ENCODE measurements around the gene KCNAB2.

Gene KCNAB2
- long read RNA-seq, full-length matches to known transcripts, result 384 of 608 reads
- long read RNA-seq, partial matches to known transcripts, result 148 of 608 reads
- long read RNA-seq, other reads (novel, unspliced or antisense), result 76 of 608 reads

- Histone ChIP-seq H3K27ac (replicated peaks) (no peak within 1 kb of the TSS), H3K27me3 (ENCODE audit: insufficient read depth, poor library complexity, severe bottlenecking) (no peaks in the 10 kb centered on the region), H3K4me3 (replicated peaks; ENCODE audit: insufficient read depth, low read length) (no peak within 1 kb of the TSS)
- no peak; the same call in 1 of the 2 replicates for TF ChIP-seq POLR2AphosphoS5 (IDR thresholded peaks at IDR 0.05; ENCODE audit: low read depth)
- no peak for TF ChIP-seq SPI1 (IDR thresholded peaks at IDR 0.05; ENCODE audit: borderline replicate concordance, low read depth)
- TF ChIP-seq CTCF (IDR thresholded peaks at IDR 0.05; ENCODE audit: insufficient read depth, low read length), result no peak
- TF ChIP-seq GABPA (IDR thresholded peaks at IDR 0.05; ENCODE audit: low read depth), result no peak
- no peak for TF ChIP-seq REST (IDR thresholded peaks at IDR 0.05; ENCODE audit: insufficient replicate concordance, low read depth)
- no peak for DNase-seq (ENCODE audit: low read depth in 1 of 2, low spot score in 1 of 2)
These were observed at the start of gene KCNAB2 for GRCh38 chr1:6045561-6045960. KCNAB2 (plus strand) TSS chr1:6045888; CDS start chr1:6051537, 5,649 bp downstream.

- TF ChIP-seq SPI1 (IDR thresholded peaks at IDR 0.05; ENCODE audit: borderline replicate concordance, low read depth), result no peak
- TF ChIP-seq REST (IDR thresholded peaks at IDR 0.05; ENCODE audit: insufficient replicate concordance, low read depth), result no peak
- TF ChIP-seq CTCF (IDR thresholded peaks at IDR 0.05; ENCODE audit: insufficient read depth, low read length), result no peak
- TF ChIP-seq GABPA (IDR thresholded peaks at IDR 0.05; ENCODE audit: low read depth), result no peak
- TF ChIP-seq POLR2AphosphoS5 (IDR thresholded peaks at IDR 0.05; ENCODE audit: low read depth), result no peak
- Histone ChIP-seq H3K4me3 (replicated peaks; ENCODE audit: insufficient read depth, low read length) (no peak overlapping the region), H3K27ac (replicated peaks) (no peak overlapping the region), H3K27me3 (ENCODE audit: insufficient read depth, poor library complexity, severe bottlenecking) (no peaks in the 10 kb centered on the region)
- DNase-seq (ENCODE audit: low read depth in 1 of 2, low spot score in 1 of 2), result no peak
These were observed 48.9 kb upstream of the KCNAB2 start for GRCh38 chr1:5996641-5997270.

- Histone ChIP-seq H3K27me3 (ENCODE audit: insufficient read depth, poor library complexity, severe bottlenecking) (no peaks in the 10 kb centered on the region), H3K4me3 (replicated peaks; ENCODE audit: insufficient read depth, low read length) (no peak overlapping the region), H3K27ac (replicated peaks) (no peak overlapping the region)
- no peak for TF ChIP-seq REST (IDR thresholded peaks at IDR 0.05; ENCODE audit: insufficient replicate concordance, low read depth)
- TF ChIP-seq POLR2AphosphoS5 (IDR thresholded peaks at IDR 0.05; ENCODE audit: low read depth), result no peak
- TF ChIP-seq SPI1 (IDR thresholded peaks at IDR 0.05; ENCODE audit: borderline replicate concordance, low read depth), result no peak
- TF ChIP-seq GABPA (IDR thresholded peaks at IDR 0.05; ENCODE audit: low read depth), result no peak
- TF ChIP-seq CTCF (IDR thresholded peaks at IDR 0.05; ENCODE audit: insufficient read depth, low read length), result no peak
- DNase-seq (ENCODE audit: low read depth in 1 of 2, low spot score in 1 of 2), result no peak
These were observed 48.4 kb upstream of the KCNAB2 start for GRCh38 chr1:5997316-5997715.

Measured in HL-60 (cell line).